Measurements from ENCODE around the gene PFDN2. TPM values are rescaled to one million over a fixed set of nuclear protein-coding genes. Genes with fewer than 3 reads are reported as not detected.
A peak's percentile ranks its signal among the peaks of the same experiment; 100 is the strongest.

PFDN2 gene
- total RNA-seq, 1 experiment from 2014 or later: 98.6 TPM

DNA sequence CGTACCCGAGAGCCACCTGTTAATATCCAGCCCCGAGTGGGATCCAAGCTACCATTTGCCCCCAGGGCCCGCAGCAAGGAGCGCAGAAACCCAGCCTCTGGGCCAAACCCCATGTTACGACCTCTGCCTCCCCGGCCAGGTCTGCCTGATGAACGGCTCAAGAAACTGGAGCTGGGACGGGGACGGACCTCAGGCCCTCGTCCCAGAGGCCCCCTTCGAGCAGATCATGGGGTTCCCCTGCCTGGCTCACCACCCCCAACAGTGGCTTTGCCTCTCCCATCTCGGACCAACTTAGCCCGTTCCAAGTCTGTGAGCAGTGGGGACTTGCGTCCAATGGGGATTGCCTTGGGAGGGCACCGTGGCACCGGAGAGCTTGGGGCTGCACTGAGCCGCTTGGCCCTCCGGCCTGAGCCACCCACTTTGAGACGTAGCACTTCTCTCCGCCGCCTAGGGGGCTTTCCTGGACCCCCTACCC lies 42.9 kb upstream of the PFDN2 start:
- in situ Hi-C loops (cut with HindIII; ENCODE audit: low pct_unique_long_range_greater_than_20kb, low sequenced_read_pairs): no loop called here
- Histone ChIP-seq H3K27me3 (ENCODE audit: control insufficient read depth, insufficient read depth, low read length) (no peaks in the 10 kb centered on the region), H3K9me3 (ENCODE audit: control insufficient read depth, insufficient read depth, low read depth, low read length) (no peaks in the 10 kb centered on the region), H3K4me1 (ENCODE audit: control insufficient read depth, insufficient read depth, low read length) (peaks cover 26% of the 10 kb centered on the region), H3K36me3 (ENCODE audit: control insufficient read depth, insufficient read depth, low read length) (peaks cover 11% of the 10 kb centered on the region), H3K4me3 (ENCODE audit: low read depth in 2 of 2, low read length in 2 of 2) (no peak overlapping the region; a peak in 1 of 4 replicates), H3K27ac (ENCODE audit: low read length) (no peak overlapping the region)
- ChIA-PET CTCF (no interaction called here), POLR2A (no interaction called here)
- DNase-seq (ENCODE audit: low read depth, low spot score) (no peak), ATAC-seq (no peak)
- no peak for TF ChIP-seq POLR2AphosphoS5 (IDR thresholded peaks at IDR 0.05; ENCODE audit: low read depth, low read length)
- TF ChIP-seq, protein P1, sequence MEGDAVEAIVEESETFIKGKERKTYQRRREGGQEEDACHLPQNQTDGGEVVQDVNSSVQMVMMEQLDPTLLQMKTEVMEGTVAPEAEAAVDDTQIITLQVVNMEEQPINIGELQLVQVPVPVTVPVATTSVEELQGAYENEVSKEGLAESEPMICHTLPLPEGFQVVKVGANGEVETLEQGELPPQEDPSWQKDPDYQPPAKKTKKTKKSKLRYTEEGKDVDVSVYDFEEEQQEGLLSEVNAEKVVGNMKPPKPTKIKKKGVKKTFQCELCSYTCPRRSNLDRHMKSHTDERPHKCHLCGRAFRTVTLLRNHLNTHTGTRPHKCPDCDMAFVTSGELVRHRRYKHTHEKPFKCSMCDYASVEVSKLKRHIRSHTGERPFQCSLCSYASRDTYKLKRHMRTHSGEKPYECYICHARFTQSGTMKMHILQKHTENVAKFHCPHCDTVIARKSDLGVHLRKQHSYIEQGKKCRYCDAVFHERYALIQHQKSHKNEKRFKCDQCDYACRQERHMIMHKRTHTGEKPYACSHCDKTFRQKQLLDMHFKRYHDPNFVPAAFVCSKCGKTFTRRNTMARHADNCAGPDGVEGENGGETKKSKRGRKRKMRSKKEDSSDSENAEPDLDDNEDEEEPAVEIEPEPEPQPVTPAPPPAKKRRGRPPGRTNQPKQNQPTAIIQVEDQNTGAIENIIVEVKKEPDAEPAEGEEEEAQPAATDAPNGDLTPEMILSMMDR (IDR thresholded peaks at IDR 0.05): no peak
- no TSS peak for BruUV-seq (replicated peaks)
- intact Hi-C loops (cut with micrococcal nuclease; ENCODE audit: unreplicated experiment): no loop called here

DNA sequence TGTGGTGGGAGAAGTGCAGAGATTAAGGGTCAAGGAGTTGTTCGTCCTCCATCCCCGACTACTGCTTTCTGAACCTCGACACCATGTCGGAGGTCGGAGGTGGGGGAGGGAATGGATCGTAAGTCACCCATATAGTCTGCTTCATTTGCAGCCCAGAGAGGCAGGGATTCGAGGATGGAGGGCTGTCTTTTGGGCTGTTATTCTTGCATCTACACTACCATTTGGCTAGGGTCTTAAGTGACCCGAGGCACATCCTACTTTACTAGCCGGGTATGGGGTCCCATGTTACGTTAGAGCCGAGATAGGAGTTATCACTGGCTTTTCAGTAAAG lies 42.0 kb upstream of the PFDN2 start:
- DNase-seq (ENCODE audit: low read depth, low spot score) (no peak), ATAC-seq (no peak)
- CTCF ChIA-PET: no interaction called here
- Histone ChIP-seq H3K36me3 (ENCODE audit: control insufficient read depth, insufficient read depth, low read length) (peaks cover 11% of the 10 kb centered on the region), H3K4me1 (ENCODE audit: control insufficient read depth, insufficient read depth, low read length) (peaks cover 23% of the 10 kb centered on the region), H3K27ac (ENCODE audit: low read length) (peak overlapping the region; percentile 91), H3K9me3 (ENCODE audit: control insufficient read depth, insufficient read depth, low read depth, low read length) (no peaks in the 10 kb centered on the region), H3K4me3 (ENCODE audit: low read depth in 2 of 2, low read length in 2 of 2) (peak overlapping the region; percentile 82 to 90), H3K27me3 (ENCODE audit: control insufficient read depth, insufficient read depth, low read length) (no peaks in the 10 kb centered on the region)
- no TSS peak for BruUV-seq (replicated peaks)
- in situ Hi-C loops (cut with HindIII; ENCODE audit: low pct_unique_long_range_greater_than_20kb, low sequenced_read_pairs) (no loop called here), intact Hi-C loops (cut with micrococcal nuclease; ENCODE audit: unreplicated experiment) (no loop called here)
- TF ChIP-seq, protein P1 (IDR thresholded peaks at IDR 0.05): no peak
- TF ChIP-seq TCF7L2 (IDR thresholded peaks at IDR 0.05; ENCODE audit: low read depth, low read length) (no peak), POLR2AphosphoS5 (IDR thresholded peaks at IDR 0.05; ENCODE audit: low read depth, low read length) (no peak), SIN3A (IDR thresholded peaks at IDR 0.05; ENCODE audit: borderline replicate concordance, insufficient read depth, low read depth, low read length) (no peak)
- TF ChIP-seq, protein P2, sequence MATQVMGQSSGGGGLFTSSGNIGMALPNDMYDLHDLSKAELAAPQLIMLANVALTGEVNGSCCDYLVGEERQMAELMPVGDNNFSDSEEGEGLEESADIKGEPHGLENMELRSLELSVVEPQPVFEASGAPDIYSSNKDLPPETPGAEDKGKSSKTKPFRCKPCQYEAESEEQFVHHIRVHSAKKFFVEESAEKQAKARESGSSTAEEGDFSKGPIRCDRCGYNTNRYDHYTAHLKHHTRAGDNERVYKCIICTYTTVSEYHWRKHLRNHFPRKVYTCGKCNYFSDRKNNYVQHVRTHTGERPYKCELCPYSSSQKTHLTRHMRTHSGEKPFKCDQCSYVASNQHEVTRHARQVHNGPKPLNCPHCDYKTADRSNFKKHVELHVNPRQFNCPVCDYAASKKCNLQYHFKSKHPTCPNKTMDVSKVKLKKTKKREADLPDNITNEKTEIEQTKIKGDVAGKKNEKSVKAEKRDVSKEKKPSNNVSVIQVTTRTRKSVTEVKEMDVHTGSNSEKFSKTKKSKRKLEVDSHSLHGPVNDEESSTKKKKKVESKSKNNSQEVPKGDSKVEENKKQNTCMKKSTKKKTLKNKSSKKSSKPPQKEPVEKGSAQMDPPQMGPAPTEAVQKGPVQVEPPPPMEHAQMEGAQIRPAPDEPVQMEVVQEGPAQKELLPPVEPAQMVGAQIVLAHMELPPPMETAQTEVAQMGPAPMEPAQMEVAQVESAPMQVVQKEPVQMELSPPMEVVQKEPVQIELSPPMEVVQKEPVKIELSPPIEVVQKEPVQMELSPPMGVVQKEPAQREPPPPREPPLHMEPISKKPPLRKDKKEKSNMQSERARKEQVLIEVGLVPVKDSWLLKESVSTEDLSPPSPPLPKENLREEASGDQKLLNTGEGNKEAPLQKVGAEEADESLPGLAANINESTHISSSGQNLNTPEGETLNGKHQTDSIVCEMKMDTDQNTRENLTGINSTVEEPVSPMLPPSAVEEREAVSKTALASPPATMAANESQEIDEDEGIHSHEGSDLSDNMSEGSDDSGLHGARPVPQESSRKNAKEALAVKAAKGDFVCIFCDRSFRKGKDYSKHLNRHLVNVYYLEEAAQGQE (IDR thresholded peaks at IDR 0.05; ENCODE audit: insufficient read depth in 1 of 2, low read depth in 2 of 2, low read length in 1 of 2): no peak
- POLR2A ChIA-PET: no interaction called here
